Body of pancreas (tissue), 4 donors: ENCODE results near the gene REG1A.

Source experiments
- POLR2A ChIP-seq, 3 donors: fragments of 450-650 bp; IDR thresholded peaks; one replicate each; pipeline ENCODE4 v1.6.1; 2016; ENCODE audit warnings: antibody characterized with exemption in 3 of 3, mild to moderate bottlenecking in 2 of 3
- TF ChIP-seq, protein P1 (sequence below), 7 experiments: fragments of 450-650 bp in 4 of 7; fragments of 200-600 bp in 3 of 7; sonication (generic) in 3 of 7; IDR thresholded peaks; one replicate each; pipeline ENCODE4 v1.5.1; 2016 to 2019; ENCODE audit warnings: antibody characterized with exemption in 7 of 7

DNA sequence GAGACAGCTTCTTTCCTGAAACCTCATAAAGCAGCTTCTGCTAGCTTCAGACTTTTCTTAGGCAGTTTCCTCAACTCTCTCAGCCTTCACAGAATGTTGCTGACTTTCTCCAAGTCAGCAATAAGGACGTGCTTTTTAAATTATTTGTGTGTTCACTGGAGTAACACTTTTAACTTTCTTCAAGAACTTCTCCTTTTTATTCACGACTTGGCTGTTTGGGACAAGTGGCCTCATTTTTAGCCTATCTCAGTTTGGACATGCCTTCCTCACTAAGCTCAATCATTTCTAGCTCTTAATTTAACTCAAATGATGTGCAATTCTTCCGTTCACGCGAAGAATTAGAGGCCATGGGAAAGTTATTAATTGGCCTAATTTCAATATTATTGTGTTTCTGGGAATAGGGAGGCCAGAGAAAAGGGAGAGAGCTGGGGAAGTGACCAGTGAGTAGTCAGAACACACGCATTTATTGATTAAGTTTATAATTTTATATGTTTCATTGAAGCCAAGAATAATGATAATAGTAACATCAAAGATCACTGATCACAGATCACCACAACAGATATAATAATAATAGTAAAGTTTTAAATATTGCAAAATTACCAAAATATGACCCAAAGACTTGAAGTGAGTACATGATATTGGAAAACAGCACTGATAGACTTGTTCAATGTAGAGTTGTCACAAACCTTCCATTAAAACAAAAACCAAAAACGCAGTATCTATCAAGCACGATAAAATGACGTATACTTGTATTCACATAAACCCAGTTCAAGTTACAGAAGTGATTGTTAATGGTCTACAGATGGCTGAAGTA lies 4.8 kb downstream of the REG1A start:
- TF ChIP-seq, protein P1, sequence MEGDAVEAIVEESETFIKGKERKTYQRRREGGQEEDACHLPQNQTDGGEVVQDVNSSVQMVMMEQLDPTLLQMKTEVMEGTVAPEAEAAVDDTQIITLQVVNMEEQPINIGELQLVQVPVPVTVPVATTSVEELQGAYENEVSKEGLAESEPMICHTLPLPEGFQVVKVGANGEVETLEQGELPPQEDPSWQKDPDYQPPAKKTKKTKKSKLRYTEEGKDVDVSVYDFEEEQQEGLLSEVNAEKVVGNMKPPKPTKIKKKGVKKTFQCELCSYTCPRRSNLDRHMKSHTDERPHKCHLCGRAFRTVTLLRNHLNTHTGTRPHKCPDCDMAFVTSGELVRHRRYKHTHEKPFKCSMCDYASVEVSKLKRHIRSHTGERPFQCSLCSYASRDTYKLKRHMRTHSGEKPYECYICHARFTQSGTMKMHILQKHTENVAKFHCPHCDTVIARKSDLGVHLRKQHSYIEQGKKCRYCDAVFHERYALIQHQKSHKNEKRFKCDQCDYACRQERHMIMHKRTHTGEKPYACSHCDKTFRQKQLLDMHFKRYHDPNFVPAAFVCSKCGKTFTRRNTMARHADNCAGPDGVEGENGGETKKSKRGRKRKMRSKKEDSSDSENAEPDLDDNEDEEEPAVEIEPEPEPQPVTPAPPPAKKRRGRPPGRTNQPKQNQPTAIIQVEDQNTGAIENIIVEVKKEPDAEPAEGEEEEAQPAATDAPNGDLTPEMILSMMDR (IDR thresholded peaks at IDR 0.05): no peak
- peak; percentile 56 to 96 (median 89) for TF ChIP-seq POLR2A (IDR thresholded peaks at IDR 0.05)
